Glomerular endothelial cell (primary cell): ENCODE results near the gene MCRIP1. TPM values are rescaled to one million over a fixed set of nuclear protein-coding genes. Genes with fewer than 3 reads are reported as not detected.
"Not testable (repeated sequence)": the region's sequence is repeated elsewhere in the genome, so short reads cannot be mapped to it uniquely, and the experiment has no call there.

Experiments
- DNase-seq: peaks from one replicate; pipeline ENCODE4 v3.0.0-alpha.2; 2011; ENCODE audit warnings: low read depth, low spot score; ENCODE audit errors: extremely low read depth
- total RNA-seq: library from RNA; depleted of rRNA; stranded (reverse); fragments of >200 nt; gene quantifications from 2 replicates; pipeline ENCODE4 v1.2.3, GENCODE V29; 2015

MCRIP1 gene
- total RNA-seq, 1 donor from 2014 or later, result 148 TPM

- no peak for DNase-seq
These were observed 9.8 kb upstream of the MCRIP1 start for GRCh38 chr17:81842725-81843504.

- DNase-seq, result no peak
These were observed 9.3 kb upstream of the MCRIP1 start for GRCh38 chr17:81842378-81842724.

GRCh38 chr17:81841866-81842265, 8.8 kb upstream of the MCRIP1 start:
- no peak for DNase-seq

GRCh38 chr17:81840826-81841778, 8.0 kb upstream of the MCRIP1 start:
- DNase-seq, result no peak

GRCh38 chr17:81840059-81840458, 7.0 kb upstream of the MCRIP1 start:
- DNase-seq, result not testable (repeated sequence)

- no peak for DNase-seq
These were observed 6.2 kb upstream of the MCRIP1 start for GRCh38 chr17:81839301-81839700.

- DNase-seq, result no peak
These were observed 5.7 kb upstream of the MCRIP1 start for GRCh38 chr17:81838753-81839255.

GRCh38 chr17:81837641-81838040, 4.5 kb upstream of the MCRIP1 start:
- DNase-seq, result no peak

GRCh38 chr17:81834831-81835267, 1.8 kb upstream of the MCRIP1 start, which contains the start of gene PPP1R27:
PPP1R27 (minus strand) TSS chr17:81835050; CDS start chr17:81834953, 97 bp downstream.
- no peak for DNase-seq

GRCh38 chr17:81833921-81834830, 1.1 kb upstream of the MCRIP1 start:
- DNase-seq, result no peak

GRCh38 chr17:81832608-81833159, 407 bp downstream of the MCRIP1 start:
- DNase-seq, result no peak

GRCh38 chr17:81831957-81832607, 1.0 kb downstream of the MCRIP1 start:
- DNase-seq, result no peak

GRCh38 chr17:81831563-81831956, 1.5 kb downstream of the MCRIP1 start:
- DNase-seq, result no peak

GRCh38 chr17:81829858-81830257, 3.2 kb downstream of the MCRIP1 start:
- DNase-seq, result no peak

GRCh38 chr17:81828656-81829055, 4.4 kb downstream of the MCRIP1 start:
- DNase-seq, result no peak

GRCh38 chr17:81825841-81826466, 7.1 kb downstream of the MCRIP1 start:
- no peak for DNase-seq

GRCh38 chr17:81824595-81824994, 8.5 kb downstream of the MCRIP1 start:
- DNase-seq, result no peak

- no peak for DNase-seq
These were observed 9.1 kb downstream of the MCRIP1 start for GRCh38 chr17:81823820-81824550.
